GM18907 (cell line): ENCODE measurements around the gene FDPS.
"Not testable (repeated sequence)": the region's sequence is repeated elsewhere in the genome, so short reads cannot be mapped to it uniquely, and the experiment has no call there.

ENCODE experiments used
- ATAC-seq: cut with Tn5 transposase; IDR thresholded peaks from one replicate; pipeline ENCODE4 v1.9.1; 2021; ENCODE audit warnings: mild to moderate bottlenecking, moderate library complexity; ENCODE audit not compliant: unreplicated experiment

The FDPS gene

DNA sequence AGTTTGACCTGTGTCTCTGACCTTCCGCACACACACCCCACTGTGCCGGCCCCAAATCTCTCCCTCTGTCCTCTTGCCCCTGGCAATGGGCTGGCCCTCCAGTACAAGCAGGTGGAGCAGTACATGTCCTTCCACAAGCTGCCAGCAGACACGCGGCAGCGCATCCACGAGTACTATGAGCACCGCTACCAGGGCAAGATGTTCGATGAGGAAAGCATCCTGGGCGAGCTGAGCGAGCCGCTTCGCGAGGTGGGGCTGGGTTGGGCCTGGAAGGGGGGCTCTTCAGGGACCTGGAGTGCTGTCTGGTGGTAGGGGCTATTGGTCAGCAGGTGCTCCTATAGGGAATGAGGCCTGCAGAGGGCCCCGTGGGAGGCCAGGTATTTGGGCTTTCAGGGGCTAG, 23.6 kb upstream of the FDPS start:
- no peak for ATAC-seq

DNA sequence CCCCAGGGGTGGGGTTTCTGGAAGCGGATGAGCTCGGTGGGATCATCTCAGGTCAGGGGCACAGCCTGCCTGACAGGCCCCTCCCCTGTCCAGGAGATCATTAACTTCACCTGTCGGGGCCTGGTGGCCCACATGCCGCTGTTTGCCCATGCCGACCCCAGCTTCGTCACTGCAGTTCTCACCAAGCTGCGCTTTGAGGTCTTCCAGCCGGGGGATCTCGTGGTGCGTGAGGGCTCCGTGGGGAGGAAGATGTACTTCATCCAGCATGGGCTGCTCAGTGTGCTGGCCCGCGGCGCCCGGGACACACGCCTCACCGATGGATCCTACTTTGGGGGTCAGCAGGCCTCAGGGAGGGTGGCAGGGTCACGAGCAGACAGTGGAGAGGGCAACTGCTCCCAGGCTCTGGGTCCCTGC, 23.0 kb upstream of the FDPS start:
- ATAC-seq, result no peak

GRCh38 chr1:155286544-155286943, 22.1 kb upstream of the FDPS start:
- ATAC-seq, result no peak

DNA sequence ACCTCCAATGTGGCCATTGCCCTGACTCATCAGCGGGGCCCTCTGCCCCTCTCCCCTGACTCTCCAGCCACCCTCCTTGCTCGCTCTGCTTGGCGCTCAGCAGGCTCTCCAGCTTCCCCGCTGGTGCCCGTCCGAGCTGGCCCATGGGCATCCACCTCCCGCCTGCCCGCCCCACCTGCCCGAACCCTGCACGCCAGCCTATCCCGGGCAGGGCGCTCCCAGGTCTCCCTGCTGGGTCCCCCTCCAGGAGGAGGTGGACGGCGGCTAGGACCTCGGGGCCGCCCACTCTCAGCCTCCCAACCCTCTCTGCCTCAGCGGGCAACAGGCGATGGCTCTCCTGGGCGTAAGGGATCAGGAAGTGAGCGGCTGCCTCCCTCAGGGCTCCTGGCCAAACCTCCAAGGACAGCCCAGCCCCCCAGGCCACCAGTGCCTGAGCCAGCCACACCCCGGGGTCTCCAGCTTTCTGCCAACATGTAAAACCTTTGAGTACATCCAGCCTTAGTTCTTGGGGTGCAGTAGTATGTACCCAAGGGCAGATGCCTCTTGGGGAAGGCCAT, 20.6 kb upstream of the FDPS start:
- no peak for ATAC-seq

GRCh38 chr1:155291006-155291405, 17.7 kb upstream of the FDPS start:
- not testable (repeated sequence) for ATAC-seq

DNA sequence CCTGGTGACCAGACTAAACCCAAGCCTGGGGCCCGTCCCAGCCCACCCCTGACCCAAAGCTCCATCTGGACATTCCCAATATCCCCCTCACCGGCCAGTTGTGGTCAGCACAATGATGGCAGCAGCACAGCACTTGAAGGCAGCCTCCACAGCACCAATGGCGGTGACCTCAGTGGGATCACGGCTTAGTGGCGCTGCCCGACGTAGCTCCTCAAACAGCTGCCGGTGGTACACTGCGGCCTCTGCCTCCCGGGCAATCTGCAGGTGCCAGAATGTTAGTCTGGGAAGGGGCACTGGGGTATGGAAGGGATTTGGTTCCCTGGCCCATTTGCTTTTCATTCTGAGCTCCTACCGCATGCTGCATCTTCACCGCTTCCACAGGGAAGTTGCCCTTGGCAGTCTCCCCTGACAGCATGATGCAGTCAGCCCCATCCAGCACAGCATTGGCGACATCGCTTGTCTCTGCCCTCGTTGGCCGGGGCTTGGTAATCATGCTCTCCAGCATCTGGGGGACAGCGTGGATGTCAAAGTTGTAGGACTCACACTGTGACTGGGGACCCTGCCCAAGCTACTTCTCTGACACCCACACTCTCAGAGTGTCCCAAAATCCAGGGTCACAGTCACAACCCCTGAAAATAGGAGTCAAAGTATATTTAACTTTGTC, 15.4 kb upstream of the FDPS start:
- ATAC-seq, result no peak

DNA sequence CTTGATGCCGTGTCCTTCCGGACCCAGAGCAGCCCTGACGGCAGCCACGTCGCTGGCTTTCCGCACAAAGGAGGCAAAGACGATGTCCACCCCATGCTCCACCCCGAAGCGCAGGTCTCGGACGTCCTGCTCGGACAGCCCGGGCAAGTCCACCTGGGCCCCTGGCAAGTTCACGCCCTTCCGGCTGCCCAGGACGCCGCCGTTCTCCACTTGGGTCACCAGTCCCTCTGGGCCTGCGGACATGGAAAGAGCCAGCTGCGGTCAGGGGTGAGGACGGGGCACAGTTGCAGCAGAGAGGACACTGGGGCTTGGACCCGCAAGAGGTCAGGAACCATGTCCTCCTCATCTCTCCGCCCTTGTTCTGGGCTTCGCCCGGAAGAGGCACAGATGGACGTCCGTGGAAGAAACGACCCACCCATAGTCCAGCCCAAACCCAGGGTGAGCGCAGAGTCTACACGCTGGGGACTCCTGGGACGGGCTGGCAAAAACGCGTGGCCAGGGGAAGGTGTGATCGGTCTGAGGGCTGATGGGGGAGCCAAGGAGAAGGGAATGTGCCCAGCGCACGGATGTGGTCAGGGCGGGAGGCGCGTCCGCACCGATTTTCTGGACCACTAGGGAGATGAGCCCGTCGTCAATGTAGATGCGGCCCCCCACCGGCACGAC, 14.0 kb upstream of the FDPS start:
- ATAC-seq, result no peak

- ATAC-seq, result no peak
Measured at GRCh38 chr1:155295183-155295941, 13.3 kb upstream of the FDPS start.

- no peak for ATAC-seq
Measured at GRCh38 chr1:155295942-155296267, 12.8 kb upstream of the FDPS start.

GRCh38 chr1:155296661-155297060, 12.0 kb upstream of the FDPS start:
- ATAC-seq, result no peak

- no peak for ATAC-seq
Measured at GRCh38 chr1:155297384-155297783, 11.3 kb upstream of the FDPS start.

DNA sequence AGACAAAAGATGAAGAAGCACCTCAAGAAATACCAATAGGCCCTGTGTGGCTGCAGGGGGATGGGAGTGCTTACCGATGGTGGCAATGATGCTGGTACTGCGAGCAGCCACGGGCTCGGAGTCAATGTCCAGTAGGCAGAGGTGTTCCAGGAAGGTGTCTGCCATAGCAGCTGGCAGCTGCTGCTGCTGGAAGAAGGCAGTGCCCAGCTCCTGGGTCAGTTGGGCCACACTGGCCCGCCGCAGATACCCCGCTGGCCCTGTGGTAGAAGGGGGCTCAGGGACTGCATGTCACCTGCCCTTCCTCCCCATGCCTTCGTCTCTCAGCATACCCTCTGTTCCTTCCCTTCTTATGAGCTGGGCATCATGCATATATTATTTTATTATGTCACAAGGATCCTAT, 8.6 kb upstream of the FDPS start:
- no peak for ATAC-seq

DNA sequence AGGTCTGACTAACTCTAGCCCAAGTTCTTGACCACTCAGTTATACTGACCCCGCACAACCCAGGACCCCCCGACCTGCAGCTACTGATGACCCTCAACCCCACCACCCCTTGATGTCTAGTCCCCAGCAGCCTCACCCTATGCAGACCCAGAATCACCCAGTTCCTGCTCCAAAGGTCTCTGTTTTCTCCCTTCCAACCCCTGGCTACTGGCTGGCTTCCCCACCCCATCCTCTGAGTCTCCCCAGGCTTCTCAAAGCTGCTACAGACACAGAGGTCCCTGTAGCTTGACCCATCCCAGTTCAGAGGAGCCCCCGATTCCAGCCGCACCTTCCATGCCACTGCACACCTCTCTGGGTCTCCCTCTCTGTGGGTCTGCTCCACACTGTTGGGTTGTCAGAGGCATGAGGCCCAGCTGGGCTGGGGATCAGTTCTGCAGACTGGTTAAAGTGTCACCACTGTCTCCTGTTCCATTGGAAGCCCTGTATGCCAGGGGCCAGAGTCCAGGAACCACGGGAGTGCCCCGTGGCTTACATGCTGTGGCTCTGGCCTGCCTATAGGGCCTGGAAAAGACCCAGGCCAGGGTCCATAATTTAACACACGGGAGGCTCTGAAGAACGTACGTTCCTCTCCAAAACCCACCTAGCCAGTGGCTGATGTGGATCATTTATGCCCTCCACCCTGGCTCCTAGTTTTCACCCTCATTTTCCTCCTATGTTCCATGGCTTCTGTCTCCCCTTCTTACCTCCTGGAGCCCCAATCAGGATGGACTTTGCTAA, 7.9 kb upstream of the FDPS start:
- ATAC-seq, result no peak

DNA sequence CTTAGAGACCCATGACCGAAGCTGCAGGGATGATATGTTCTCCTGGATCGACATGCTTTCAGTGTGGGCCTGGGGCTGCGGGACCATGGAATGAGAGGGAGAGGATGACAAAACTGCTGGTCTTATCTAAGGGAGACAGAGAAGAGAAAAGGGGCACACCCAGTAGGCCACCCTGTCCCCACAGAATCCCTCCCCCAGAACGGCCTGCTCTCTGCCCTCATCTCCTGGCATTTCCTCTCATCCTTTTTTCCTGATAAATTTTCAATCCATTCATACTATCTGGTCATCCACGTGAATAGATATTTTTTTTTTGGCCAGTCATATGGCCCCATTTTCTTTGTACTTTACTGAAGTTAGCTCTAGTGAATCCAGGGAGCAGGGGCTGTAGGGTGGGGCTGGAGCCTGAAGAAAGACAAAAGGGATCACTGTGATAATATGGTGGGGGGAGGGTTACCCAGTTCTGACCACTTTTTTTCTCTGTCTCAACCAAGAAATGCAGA, 7.3 kb upstream of the FDPS start, which contains the start of gene PKLR:
TSS of gene PKLR (minus strand) at position 97 of the 500 bp plus-strand sequence. CDS start at position 54, 43 bp downstream.
- no peak for ATAC-seq

- no peak for ATAC-seq
Measured at GRCh38 chr1:155304558-155305063, 4.1 kb upstream of the FDPS start.

DNA sequence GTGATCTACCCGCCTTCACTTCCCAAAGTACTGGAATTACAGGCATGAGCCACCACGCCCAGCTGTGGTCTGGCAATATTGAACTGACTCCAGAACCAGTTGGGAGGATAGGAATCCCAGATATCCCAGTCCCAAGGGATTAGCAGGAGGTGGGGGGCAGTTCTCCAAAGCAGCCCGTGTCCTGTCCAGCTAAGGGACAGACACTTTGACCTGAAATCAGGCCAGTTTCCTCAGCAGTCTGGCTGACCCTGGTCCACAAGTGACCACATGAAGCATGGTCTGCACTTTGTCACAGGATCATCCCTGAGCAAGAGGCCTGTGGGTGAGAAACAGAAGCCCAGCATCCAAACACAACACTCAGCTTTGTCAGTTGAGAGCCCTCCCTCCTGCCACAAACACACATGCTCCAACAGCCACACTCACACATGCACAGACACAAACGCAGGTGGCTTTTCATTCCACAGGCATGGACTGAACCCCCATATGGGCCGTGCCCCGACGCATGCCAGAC, 2.7 kb upstream of the FDPS start:
- no peak for ATAC-seq

- no peak for ATAC-seq
Measured at GRCh38 chr1:155307247-155307740, 1.4 kb upstream of the FDPS start.

GRCh38 chr1:155309423-155310021, 856 bp downstream of the FDPS start:
- ATAC-seq, result no peak

DNA sequence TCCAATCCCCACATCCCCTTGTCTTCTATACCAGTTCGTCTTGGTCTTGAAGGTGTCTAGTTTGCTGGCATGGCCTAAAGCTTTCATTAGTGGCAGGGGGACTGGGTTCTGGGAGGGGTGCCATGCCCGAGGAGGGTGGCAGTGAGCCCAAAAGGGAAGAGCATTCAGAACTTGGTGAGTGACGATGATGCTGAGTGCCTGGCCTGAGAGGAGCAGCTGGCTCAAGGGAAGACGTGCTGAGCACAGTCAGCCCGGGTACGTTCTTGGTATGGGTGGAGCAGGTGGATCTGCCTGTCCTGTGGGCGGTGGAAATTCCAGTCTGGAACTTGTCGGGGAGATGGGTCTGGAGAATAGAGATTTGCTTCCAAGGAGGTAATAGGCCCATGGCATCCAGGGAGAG, 4.6 kb downstream of the FDPS start:
- no peak for ATAC-seq

DNA sequence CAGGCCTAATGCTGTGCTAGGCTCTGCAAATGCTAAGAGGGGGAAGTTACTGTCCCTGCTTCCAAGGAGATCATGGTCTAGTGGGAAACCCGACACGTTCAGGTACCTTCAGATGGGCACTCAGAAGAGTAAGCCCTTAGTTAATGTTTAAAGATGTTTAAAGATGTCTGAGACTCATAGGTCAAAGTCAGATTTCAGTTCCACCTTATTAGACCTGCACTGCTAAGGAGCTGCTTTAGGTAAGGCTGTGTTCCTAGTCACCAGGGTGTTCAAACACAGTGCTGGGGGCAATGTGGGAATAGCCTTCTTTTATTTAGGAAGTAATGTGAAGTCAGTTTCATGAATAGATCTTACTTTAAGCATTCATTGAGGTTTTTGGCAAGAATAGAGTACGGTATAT, 8.3 kb downstream of the FDPS start:
- no peak for ATAC-seq
